Ascending aorta (tissue), 2 donors: Measurements from ENCODE around the gene IRX2. TPM values are rescaled to one million over a fixed set of nuclear protein-coding genes. Genes with fewer than 3 reads are reported as not detected.

Experiments used
- DNase-seq, 2 donors: peaks; one replicate each; pipeline ENCODE4 v3.0.0-alpha.2; 2019; ENCODE audit warnings: low spot score in 2 of 2
- H3K27ac ChIP-seq, 2 donors: fragments of 200-600 bp; sonication (generic); one replicate each; pipeline ENCODE4 v1.5.1; 2016 to 2017; ENCODE audit warnings: mild to moderate bottlenecking in 1 of 2
- H3K27me3 ChIP-seq: fragments of 200-600 bp; sonication (generic); one replicate; pipeline ENCODE4 v1.5.1; 2017
- H3K36me3 ChIP-seq, 2 donors: fragments of 200-600 bp; sonication (generic); one replicate each; pipeline ENCODE4 v1.5.1; 2016
- H3K4me1 ChIP-seq, 2 donors: fragments of 200-600 bp; sonication (generic); one replicate each; pipeline ENCODE4 v1.5.1; 2016 to 2017; ENCODE audit warnings: mild to moderate bottlenecking in 1 of 2
- H3K4me3 ChIP-seq, 2 donors: fragments of 200-600 bp; sonication (generic); one replicate each; pipeline ENCODE4 v1.5.1; 2016 to 2017; ENCODE audit warnings: mild to moderate bottlenecking in 1 of 2
- H3K9me3 ChIP-seq, 2 donors: fragments of 200-600 bp; sonication (generic); one replicate each; pipeline ENCODE4 v1.5.1; 2016
- intact Hi-C: fragments of 100-400 bp; cut with DNase I; formaldehyde crosslinking; loops from one replicate; pipeline ENCODE4 v1.15.1; 2023
- total RNA-seq: library from RNA; depleted of rRNA; stranded (reverse); fragments of >200 nt; gene quantifications from one replicate; pipeline ENCODE4 v1.1.0, GENCODE V29; 2016
- TF ChIP-seq, protein P1 (sequence below), 3 experiments: fragments of 200-600 bp in 2 of 3; fragments of 450-650 bp in 1 of 3; sonication (generic) in 2 of 3; IDR thresholded peaks; one replicate each; pipeline ENCODE4 v1.5.1; 2016 to 2019; ENCODE audit warnings: antibody characterized with exemption in 3 of 3, mild to moderate bottlenecking in 1 of 3, moderate library complexity in 1 of 3

Gene IRX2
- total RNA-seq, 1 donor from 2014 or later: not detected

- Histone ChIP-seq H3K4me3 (peak overlapping the region in 1 of 2 donors; percentile 2), H3K4me1 (peaks cover 0 to 3% of the 10 kb centered on the region in 2 donors), H3K9me3 (no peaks in the 10 kb centered on the region), H3K27me3 (peaks cover 14% of the 10 kb centered on the region), H3K27ac (no peak overlapping the region), H3K36me3 (no peaks in the 10 kb centered on the region)
- TF ChIP-seq, protein P1, sequence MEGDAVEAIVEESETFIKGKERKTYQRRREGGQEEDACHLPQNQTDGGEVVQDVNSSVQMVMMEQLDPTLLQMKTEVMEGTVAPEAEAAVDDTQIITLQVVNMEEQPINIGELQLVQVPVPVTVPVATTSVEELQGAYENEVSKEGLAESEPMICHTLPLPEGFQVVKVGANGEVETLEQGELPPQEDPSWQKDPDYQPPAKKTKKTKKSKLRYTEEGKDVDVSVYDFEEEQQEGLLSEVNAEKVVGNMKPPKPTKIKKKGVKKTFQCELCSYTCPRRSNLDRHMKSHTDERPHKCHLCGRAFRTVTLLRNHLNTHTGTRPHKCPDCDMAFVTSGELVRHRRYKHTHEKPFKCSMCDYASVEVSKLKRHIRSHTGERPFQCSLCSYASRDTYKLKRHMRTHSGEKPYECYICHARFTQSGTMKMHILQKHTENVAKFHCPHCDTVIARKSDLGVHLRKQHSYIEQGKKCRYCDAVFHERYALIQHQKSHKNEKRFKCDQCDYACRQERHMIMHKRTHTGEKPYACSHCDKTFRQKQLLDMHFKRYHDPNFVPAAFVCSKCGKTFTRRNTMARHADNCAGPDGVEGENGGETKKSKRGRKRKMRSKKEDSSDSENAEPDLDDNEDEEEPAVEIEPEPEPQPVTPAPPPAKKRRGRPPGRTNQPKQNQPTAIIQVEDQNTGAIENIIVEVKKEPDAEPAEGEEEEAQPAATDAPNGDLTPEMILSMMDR (IDR thresholded peaks at IDR 0.05): no peak
- DNase-seq: no peak
- intact Hi-C loops: no loop called here
Measured at GRCh38 chr5:2755076-2755680, 3.7 kb upstream of the IRX2 start.

- Histone ChIP-seq H3K4me1 (peaks cover 0 to 3% of the 10 kb centered on the region in 2 donors), H3K27ac (no peak overlapping the region), H3K9me3 (no peaks in the 10 kb centered on the region), H3K4me3 (peak overlapping the region in 1 of 2 donors; percentile 2), H3K27me3 (peaks cover 17% of the 10 kb centered on the region), H3K36me3 (no peaks in the 10 kb centered on the region)
- TF ChIP-seq, protein P1 (IDR thresholded peaks at IDR 0.05): no peak
- intact Hi-C loops: no loop called here
- DNase-seq: no peak
Measured at GRCh38 chr5:2754581-2755075, 3.2 kb upstream of the IRX2 start.

DNA sequence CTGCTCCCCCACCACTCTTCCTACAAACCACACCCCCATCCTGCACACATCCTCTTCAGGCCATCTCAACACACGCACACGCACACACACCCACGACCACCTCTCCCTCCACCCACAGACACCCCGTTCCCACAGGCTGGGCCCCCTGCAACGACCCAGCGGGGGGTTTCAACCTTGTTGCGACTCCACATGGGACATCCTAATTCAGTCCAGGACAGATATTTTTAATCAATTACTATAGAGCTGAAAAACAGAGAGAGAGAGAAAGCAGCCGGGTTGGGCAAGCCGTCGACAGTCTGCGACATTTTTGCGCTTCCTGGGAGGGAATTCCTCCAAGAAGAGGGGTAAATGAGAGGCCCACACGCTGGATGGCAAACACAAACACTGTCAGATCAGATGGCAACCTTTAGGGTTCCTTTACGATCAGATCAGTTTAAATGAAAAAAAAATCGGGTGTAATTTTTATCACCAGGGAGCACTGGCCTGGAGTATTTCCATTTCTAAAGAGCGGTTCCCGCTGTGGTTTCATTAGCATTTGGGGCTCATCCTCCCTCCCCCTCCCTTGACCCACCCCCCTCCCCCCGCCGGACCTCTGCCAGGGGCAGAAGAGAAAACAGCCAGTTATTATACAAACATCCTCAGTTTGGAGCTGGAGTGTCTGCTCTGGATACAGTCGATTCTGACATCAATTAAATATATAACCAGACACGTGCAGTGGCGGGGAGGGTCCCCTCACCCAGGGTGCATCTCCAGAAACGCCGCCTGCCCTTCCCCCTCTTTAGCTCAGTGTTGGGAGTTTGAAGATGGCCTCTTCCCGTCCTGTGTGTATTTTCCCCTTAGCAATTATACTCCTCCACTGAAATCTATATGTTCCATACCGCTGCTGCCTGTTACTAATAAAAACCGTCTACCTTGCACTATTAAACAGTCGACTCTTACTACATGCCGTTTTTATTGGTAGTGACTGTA lies 2.3 kb upstream of the IRX2 start:
- intact Hi-C loops: no loop called here
- TF ChIP-seq, protein P1 (IDR thresholded peaks at IDR 0.05): no peak
- H3K4me3 ChIP-seq: no peak overlapping the region

GRCh38 chr5:2752821-2753439 lies 1.5 kb upstream of the IRX2 start:
- TF ChIP-seq, protein P1 (IDR thresholded peaks at IDR 0.05): no peak
- no peak for DNase-seq
- H3K9me3 ChIP-seq: no peaks in the 10 kb centered on the region
- no peaks in the 10 kb centered on the region for H3K36me3 ChIP-seq
- peaks cover 30% of the 10 kb centered on the region for H3K27me3 ChIP-seq
- peaks cover 0 to 3% of the 10 kb centered on the region in 2 donors for H3K4me1 ChIP-seq
- no peak overlapping the region for H3K4me3 ChIP-seq
- intact Hi-C loops: no loop called here
- no peak overlapping the region for H3K27ac ChIP-seq

More for the DNA sequence above, 2.3 kb upstream of the IRX2 start:
- peaks cover 23% of the 10 kb centered on the region for H3K27me3 ChIP-seq
- no peaks in the 10 kb centered on the region for H3K36me3 ChIP-seq
- H3K9me3 ChIP-seq: no peaks in the 10 kb centered on the region
- no peak for DNase-seq
- peaks cover 0 to 3% of the 10 kb centered on the region in 2 donors for H3K4me1 ChIP-seq
- H3K27ac ChIP-seq: no peak overlapping the region

DNA sequence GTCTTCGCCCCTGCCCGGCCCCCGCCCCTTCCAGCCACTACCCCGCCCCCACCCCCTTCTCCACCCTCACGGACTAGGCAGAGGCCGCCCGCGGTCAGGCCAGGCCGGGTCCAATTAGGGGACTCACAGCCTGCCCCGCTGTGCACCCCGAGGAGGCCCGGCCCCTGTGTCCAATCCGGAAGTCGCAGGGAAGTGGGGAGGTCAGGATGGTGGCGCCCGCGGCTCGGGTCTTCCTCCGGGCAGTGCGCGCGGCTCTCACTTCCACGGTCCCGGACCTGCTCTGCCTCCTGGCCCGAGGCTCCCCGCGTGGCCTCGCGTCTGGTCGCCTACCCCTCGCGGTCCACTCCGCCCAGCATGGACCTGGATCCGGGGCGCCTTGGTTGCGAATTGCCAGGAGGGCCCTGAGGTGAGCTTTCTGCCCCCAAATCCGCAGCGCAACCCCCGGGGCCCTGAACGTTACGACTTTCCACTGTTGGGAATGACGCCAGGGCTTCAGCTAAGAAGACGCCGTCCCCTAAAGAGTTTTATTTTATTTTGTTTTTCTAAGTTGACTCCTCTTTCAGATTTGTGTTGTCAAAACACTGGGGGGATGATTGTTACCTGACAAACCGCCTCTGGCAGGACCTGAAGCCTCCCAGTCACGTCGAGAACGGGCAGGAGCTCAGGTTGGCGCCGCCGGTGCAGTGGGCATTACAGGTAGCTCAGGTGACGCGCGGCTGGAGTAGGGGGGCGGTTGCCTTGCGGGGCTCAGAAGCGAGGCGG lies 763 bp upstream of the IRX2 start:
- Histone ChIP-seq H3K9me3 (no peaks in the 10 kb centered on the region), H3K4me1 (peaks cover 0 to 3% of the 10 kb centered on the region in 2 donors), H3K27me3 (peaks cover 33% of the 10 kb centered on the region), H3K4me3 (peak overlapping the region; percentile 37 to 59), H3K27ac (no peak overlapping the region), H3K36me3 (no peaks in the 10 kb centered on the region)
- intact Hi-C loops: no loop called here
- no peak for DNase-seq
- TF ChIP-seq, protein P1 (IDR thresholded peaks at IDR 0.05): no peak
